HG03025 (cell line): ENCODE measurements around the gene FAM120AOS.

ENCODE experiments used
- ATAC-seq: cut with Tn5 transposase; IDR thresholded peaks from one replicate; pipeline ENCODE4 v1.9.1; 2021; ENCODE audit warnings: mild to moderate bottlenecking, moderate library complexity; ENCODE audit not compliant: unreplicated experiment, low FRiP score

The FAM120AOS gene

DNA sequence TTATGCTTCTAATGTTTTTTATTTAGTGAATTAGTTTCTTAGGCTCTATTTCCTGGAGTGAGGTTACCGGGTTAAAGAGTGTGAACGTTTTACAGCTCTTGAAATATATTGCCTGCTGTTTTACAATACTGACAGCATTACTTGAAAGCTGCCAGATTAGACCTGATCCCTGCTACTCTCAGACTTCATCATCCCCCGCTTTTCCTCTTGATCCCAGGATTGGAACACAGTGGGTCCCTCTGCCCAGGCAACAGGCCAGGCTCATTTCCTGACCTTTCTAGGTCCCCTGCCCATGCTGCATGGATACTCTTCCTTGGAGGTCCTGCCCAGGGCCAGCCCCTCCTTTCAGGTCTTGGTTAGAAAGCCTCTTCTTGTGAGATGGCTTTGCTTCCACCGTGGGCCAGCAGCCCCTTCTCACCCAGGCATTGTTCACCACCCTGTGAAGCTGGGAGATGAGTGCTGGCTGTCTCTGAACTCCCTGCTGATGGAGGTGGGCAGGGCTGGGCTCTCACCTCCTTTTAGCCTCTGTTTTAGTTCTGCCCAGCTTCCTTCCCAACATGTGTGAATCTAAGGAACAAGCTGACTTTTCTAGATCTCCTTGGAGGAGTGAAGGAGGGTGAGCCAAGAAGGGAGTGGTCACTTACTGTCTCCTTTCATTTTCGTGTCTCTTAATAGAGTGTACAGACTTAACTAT, 15.5 kb upstream of the FAM120AOS start:
- no peak for ATAC-seq

DNA sequence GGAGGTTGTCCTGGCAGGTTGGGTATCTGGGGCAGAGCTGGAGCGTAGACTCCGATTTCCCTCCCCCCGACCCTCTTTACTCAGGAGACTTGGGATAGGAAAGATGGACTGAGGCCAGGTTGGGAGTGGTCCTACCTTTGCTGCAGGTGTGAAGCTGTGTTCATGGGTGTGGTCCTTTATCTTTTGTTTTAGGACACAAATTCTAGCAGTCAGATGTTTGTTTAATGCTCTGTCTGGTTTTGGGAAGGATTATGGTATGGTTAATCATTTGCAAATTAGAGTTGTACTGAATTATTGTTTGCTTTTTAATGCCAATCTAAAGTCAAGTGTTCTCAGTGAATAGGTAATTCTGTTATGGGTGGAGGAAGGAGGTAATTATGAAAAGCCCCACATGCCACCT, 14.1 kb upstream of the FAM120AOS start:
- ATAC-seq: no peak

DNA sequence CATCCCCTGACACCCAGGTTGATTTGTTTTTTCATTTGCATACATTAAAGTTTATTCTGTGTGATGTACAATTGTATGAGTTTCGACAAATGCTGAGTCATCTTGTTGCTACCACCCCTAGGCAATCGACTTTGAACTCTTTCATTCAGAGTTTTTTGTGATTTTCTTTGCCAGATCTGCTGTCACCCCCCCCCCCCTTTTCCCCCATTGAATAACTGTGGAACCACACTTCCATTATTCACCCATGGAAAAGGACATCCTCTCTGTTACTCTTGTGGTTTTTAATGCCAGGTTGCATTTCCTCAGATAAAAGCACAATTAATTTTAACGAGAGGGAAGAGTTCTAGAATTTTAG, 13.7 kb upstream of the FAM120AOS start:
- ATAC-seq: no peak

DNA sequence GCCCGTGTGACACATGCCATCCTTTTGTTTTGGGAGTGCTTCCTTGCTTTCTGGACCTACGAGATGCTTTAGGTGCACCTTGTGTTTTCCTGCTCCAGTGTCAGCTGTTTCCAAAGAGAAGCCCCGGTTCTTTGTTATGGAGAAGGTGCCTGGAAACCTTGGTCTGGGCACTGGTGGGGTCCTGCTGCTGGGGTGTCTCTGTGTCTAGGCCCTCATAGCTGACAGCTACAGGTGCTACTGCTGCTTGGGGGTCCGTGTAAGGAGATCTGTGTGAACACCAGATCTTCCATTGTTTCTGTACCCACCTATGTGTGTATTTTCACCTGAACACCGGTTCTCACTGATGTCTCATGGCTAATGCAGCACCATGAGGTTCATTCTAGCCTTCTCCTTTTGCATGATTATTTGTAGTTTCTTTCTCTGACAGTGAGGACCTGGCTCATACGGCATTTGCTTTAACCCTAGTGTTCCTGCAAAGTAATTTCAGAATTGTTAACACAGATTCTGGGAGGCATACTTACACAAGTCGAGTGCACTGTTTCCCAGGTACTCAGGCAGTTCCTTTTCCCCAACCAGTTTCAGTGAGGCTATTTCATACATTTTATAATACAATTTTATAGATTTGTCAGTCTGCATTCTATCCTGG, 13.2 kb upstream of the FAM120AOS start:
- ATAC-seq: no peak

DNA sequence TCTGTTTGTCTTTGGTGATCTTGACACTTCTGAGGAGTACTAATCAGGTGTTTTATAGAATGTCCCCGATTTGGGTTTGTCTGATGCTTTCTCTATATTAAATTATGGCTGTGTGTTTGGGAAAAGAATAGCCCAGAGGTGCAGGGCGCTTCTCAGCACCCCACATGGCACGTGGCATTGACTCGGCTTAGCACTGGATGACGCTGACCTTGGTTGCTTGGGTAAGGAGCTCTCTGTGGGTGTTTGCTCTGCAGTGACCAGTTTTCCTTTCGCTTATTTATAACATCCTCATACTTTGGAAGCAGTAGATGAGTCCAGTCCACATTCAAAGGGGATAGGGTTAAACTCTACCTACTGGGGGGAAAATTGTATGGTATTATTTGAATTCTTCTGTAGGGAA, 12.5 kb upstream of the FAM120AOS start:
- ATAC-seq: no peak

DNA sequence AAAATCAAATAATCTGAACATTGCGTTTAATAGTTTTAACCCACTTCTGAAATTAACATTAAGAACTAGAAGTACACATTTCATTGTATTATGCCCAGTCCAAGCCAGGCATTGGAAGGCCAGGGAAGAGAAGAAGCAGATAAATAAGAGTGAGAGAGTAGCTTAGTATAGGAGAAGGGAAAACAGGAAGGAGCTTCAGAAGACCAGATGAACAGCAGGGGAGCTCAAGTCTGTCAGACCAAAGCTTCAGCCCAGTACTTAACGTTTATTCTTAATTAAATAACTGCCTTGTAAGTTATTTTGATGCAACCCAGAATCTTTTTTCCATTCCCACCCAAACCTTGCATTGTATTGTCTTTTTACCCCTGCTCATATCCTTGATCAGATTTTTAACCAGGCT, 11.5 kb upstream of the FAM120AOS start:
- ATAC-seq: no peak

DNA sequence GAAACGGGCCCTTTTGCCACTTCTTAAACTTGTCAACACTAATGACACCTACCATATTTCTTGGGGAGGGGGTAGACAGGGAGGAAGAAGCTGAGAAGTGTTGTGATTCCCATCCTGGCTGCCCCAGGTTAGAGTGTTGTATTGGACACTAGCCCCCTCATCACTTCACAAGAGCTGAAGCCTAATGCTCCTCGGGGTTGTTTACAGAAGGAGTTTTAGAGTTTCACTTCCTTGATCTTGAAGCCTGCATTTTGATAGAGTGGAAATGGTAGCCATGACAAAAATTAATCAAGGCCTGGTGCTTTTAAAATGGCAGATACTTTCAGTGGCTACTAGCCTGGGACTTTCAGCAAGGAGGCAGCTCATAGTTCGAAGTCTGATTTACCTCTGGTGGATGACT, 11.0 kb upstream of the FAM120AOS start:
- no peak for ATAC-seq

DNA sequence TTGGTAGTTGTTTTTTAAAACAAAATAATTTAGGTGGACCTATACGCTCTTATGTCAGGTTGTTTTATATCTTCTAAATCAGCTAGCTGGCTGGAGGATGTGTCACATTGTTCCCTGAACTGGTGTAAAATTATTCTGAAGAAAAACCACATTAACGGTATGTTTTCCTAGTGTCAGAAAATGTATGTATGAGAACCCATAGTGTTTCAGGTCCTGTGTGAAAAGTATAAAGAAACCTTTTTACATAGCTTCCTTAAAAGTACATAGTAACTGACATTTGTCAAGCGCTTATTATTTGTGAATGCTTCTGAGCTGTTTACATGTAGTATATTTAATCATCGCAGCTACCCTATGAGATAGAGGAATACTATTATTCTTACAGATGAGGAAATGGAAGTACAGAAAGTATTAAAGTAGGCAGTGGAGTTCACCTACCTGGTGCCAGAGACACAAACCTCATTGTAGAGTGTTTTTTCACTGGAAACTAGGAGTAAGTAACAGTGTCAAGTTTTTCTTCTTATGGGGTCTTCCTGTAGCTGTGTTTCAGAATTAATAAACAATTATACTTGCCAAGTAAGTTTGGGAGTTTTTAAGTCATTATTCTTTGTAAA, 10.4 kb upstream of the FAM120AOS start:
- ATAC-seq: no peak

DNA sequence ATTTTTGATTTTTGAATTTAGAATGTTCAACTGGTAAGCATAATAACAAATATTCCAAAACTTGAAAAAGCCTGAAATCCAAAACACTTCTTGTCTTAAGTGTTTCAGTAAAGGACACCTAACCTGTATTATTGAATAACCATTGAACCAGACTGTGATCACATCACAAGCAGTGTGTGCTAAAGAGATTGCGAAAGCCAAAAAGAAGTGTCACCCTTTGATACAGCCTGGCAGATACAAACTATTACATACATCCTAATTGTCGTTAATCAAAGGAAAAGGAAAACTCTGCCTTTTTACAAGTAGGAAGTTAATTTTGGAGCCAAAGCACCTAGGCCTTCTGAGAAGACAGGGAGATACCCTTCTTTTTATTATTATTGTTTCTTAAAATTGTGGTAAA, 8.4 kb upstream of the FAM120AOS start:
- no peak for ATAC-seq

DNA sequence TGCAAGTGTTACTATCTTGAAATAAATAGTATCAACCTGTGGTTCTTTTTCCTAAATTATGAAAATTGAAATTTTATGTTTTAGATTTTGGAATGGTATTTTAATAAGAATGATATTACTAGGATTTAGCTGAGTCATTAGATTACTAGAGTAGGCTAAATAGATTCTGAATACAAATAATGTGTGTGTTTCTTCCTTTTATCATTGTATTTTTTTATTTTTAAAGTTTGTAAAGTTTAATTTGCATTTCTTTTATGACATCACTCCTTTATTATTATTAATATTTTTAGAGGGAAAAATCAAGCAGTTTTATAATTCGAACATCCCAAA, 8.0 kb upstream of the FAM120AOS start:
- no peak for ATAC-seq

DNA sequence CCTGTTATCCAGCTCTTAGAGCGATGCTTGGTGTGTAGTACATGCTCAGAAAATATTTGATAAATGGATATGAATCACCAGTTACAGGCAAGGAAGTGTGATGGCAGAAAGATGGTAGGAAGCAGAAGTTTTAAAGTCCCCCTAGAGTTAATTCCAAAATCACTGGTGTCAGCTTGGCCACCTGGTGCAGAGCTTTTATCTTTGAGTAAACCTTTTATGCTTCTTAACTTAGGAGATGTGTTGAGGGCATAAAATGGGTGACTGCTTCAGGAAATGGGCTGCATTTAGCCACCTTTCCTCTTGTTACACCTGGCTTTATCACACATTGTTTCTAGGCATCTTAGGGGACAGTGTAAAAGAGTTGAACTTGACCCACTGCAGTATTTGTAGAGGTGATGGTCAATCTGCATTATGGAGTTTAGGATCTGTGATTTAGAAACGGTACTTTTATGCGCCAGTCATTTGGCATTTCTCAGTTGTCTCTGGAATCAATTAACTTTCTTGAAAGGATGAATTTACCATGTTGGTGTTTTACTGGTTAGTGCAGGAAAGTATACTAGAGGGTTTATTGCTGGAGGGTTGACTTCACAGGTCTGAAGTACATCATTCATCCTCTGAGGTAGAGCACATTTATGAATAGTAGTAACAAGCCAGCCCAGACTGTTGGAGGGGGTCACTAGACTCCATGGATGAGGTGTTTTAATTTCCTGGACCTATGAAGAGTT, 7.5 kb upstream of the FAM120AOS start:
- ATAC-seq: no peak

DNA sequence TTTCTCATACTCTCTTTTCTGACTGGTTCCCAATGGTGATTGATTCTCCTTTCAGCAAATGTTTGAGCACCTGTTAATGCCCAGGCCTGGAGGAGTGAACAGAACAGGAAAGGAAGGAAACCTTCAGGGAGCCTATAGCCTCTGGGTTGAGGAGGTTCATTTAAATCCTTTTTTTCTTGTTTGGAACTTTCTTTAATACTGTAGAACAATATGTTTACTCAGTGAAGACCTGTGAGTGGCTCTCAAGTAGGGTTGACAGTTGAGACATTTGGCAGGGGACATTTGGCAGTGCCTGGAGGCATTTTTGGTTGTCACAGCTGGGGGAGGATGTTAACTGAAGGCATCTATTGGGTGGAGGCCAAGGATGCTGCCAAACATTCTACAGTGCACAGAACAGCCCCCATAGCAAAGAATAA, 6.1 kb upstream of the FAM120AOS start:
- ATAC-seq: no peak

DNA sequence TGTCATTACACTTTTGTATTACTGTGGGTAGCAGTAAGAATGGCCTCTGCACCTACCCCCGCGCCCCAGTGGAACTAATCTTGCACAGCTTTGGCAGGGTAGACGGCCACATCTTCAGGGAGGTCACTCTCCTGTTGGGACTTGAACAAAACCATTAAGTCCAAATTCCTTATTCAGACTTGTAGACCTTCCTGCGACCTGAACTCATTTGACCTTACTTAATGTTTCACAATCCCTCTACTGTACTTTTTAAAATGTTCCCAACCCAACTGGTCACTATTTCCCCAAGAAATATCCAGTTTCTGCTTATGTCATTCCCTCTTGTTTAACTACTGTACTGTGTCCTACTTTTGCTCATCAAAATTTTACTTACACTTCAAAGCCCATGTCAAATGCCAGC, 5.3 kb upstream of the FAM120AOS start:
- no peak for ATAC-seq

DNA sequence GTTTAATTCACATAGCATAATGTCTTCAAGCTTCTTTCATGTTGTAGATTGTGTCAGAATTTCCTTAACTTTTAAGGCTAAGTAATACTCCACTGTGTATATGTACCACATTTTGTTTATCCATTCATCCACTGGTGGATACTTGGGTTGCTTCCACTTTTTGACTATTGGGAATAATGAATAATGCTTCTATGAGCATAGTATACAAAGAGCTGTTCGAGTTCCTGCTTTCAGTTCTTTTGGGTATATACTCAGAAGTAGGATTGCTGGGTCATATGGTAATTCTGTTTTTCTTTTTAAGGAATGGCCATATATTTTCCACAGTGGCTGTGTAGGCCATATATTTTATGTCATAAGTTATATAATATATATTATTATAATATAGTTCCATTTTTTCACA, 3.6 kb upstream of the FAM120AOS start:
- ATAC-seq: no peak

DNA sequence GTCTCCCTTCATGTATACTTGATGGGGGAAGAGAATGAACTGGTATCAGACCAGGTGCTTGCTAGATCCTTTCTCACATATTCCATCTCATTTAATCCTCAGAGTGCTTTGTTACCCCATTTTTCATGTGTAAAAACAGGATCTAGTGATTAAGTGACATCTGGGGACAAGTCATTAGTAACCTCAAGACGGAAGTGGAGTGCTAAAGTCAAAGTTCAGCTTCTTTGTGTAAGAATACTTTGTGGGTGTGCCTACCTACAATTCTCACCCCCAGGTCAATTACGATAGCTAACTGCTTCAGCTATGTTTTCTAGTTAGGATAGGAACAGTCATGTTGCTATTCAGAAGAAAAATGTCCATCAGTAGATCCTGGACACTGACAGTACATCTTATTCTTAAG, 3.1 kb upstream of the FAM120AOS start:
- ATAC-seq: no peak

DNA sequence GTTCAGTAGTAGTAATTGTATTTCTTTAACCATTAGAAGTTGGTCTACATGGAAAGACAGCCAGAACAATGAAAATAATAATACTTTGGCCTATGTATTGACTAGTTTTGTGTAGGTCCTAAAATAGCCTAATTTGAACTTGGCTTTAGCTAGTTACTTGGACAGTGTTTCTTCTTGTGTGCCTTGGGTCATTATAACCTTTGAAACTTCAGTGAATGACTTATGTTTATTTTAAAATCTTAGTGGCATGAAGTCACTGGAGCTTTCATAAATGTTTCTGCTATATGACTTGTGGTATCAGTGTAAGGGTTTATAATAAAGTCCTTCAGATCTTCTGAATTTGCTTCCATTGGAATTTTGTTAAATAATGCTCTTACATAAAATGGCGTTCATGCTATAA, 2.6 kb upstream of the FAM120AOS start:
- ATAC-seq: no peak

DNA sequence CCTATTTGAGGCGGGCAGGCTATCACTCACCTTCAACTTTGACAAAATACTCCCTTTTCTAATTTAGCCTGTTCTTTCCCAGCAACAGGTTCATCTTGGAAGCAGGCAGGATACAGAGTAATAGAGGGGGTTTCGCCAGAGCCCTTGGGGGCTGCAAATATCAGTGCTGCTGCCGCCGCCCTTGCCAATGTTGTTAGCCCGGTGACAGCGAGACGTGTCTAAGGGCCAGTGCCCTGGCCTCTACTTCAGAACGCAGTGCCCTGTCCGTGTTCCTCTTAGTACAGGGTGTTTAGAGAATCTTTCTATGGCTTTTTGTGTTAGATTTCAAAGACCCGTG, 703 bp downstream of the FAM120AOS start:
- ATAC-seq: no peak

DNA sequence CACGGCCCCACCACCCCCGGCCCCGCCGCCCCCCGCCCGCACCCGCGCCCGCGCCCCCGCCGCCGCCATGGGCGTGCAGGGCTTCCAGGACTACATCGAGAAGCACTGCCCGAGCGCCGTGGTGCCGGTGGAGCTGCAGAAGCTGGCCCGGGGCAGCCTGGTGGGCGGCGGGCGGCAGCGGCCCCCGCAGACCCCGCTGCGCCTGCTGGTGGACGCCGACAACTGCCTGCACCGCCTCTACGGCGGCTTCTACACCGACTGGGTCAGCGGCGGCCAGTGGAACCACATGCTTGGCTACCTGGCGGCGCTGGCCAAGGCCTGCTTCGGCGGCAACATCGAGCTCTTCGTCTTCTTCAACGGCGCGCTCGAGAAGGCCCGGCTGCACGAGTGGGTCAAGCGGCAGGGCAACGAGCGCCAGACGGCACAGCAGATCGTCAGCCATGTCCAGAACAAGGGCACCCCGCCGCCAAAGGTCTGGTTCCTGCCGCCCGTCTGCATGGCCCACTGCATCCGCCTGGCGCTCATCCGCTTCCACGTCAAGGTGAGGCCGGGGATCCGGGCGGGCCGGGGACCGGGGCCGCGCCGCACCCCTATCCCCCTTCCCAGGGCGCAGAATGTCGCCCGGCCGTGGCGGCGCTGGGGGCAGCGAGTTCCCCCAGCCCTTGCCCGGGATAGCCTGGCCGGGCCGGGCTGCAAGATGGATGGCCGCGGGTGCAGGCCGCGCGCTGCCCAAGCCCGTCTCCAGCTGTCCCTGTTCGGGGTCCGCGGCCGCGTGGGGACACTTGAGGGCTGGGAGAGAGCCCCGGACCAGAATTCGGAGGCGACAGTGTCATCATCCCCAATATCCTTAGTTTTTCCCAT, 1.3 kb downstream of the FAM120AOS start:
- no peak for ATAC-seq

DNA sequence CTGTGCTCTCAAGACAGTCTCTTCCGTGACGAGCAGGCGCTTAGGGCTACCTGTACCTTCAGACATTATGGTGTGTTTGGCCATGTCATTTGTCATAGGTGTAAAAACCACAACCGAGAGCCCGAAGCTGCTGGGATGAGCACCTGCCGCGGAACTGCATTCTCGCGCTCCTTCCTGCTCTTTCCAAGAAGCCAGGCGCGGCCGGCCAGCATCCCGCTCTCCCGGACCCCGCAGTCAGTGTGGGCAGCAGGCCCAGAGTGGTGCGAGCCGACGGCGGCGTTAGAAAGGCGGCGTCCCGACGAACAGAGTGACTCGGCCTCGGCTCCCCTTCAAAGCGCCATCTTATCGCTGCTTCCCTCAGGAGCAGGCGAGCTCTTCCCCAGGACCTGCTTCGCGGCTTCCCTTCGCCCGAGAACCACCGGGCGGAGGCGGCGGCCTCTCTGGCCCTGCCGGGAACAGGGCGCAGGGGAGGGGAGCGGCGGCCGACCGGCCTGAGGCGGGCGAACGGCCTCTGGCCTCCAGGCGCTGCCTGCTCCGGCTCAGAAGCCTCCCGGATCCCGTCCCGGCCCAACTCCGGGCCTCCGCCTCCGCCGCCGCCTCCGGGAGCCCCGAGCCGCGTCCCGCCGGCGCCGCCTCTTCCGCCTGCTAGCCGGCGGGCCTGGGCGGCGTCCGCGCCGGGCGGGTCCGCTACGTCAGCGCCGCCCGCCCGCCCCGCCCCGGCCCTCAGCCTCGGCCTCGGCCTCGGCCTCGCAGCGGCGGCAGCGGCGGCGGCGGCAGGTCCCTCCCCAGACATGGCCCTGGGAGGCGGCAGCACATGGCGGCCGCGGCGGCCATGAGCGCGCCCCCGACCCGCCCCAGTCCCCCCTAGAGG, 2.2 kb downstream of the FAM120AOS start, which contains the start of gene FAM120A:
Gene FAM120A, plus strand, starts transcription at position 741 of the 871 bp plus-strand sequence. CDS start 231 bp downstream, outside the sequence.
- ATAC-seq: peak; percentile 50

DNA sequence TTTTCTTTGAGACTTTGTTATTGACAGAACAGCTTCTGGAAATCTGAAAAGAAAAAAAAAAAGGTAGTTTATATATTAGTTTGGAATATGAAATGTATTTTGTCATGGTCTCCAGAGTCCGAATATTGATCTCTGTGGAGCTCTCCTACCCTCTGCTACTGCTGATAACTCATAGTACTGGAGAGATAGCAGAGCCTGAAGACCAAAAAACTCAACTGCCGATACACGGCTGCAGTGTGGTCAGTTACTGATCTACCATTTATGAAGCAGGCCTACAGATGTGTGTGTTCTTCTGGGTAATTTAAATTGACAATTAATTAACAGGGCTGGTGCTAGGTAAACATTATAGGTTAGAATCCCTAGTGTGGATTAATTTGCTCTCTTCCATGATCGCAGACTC, 5.7 kb downstream of the FAM120AOS start:
- no peak for ATAC-seq
